GM12865 (cell line): ENCODE data around the gene TFIP11.

Source experiments
- DNase-seq: peaks from one replicate; pipeline ENCODE4 v3.0.0; 2010; ENCODE audit warnings: low read depth
- H3K4me3 ChIP-seq: 2 replicates; pipeline ENCODE4 v1.5.1; 2011; ENCODE audit warnings: mild to moderate bottlenecking, low read depth, low read length, control low read depth
- CTCF ChIP-seq: IDR thresholded peaks from 2 replicates; pipeline ENCODE4 v1.5.1; 2011; ENCODE audit warnings: low read length, control low read depth, low read depth, inconsistent platforms; ENCODE audit not compliant: insufficient read depth; ENCODE audit errors: missing control alignments

TFIP11 gene

GRCh38 chr22:26447584-26448329, 64.5 kb downstream of the TFIP11 start:
- no peak for TF ChIP-seq CTCF
- no peak overlapping the region for H3K4me3 ChIP-seq
- DNase-seq, result no peak

- no peak overlapping the region for H3K4me3 ChIP-seq
- DNase-seq, result no peak
- TF ChIP-seq CTCF, result no peak
Observed at GRCh38 chr22:26446808-26447515, 65.3 kb downstream of the TFIP11 start.

GRCh38 chr22:26445577-26446275, 66.5 kb downstream of the TFIP11 start:
- H3K4me3 ChIP-seq, result no peak overlapping the region
- no peak for TF ChIP-seq CTCF
- no peak for DNase-seq

- DNase-seq, result no peak
- no peak for TF ChIP-seq CTCF
Observed at GRCh38 chr22:26444777-26445176, 67.5 kb downstream of the TFIP11 start.

GRCh38 chr22:26443901-26444690, 68.2 kb downstream of the TFIP11 start:
- no peak for TF ChIP-seq CTCF
- no peak for DNase-seq
- H3K4me3 ChIP-seq, result no peak overlapping the region

More at GRCh38 chr22:26444777-26445176, 67.5 kb downstream of the TFIP11 start:
- H3K4me3 ChIP-seq, result no peak overlapping the region

- H3K4me3 ChIP-seq, result no peak overlapping the region
- no peak for TF ChIP-seq CTCF
- DNase-seq, result no peak
Observed at GRCh38 chr22:26442086-26442756, 70.1 kb downstream of the TFIP11 start.
